Activated CD8-positive, alpha-beta memory T cell treated with anti-CD3 and anti-CD28 coated beads for 1 hour (primary cell): ENCODE data around the gene COQ8A.
"Not testable (repeated sequence)": the region's sequence is repeated elsewhere in the genome, so short reads cannot be mapped to it uniquely, and the experiment has no call there.

Experiments
- DNase-seq, 2 donors: peaks; one replicate each; pipeline ENCODE4 v3.0.0-alpha.2; 2020; ENCODE audit warnings: low read depth in 1 of 2; ENCODE audit errors: extremely low read depth in 1 of 2

Gene COQ8A

GRCh38 chr1:226983247-226983991 is 43.3 kb downstream of the COQ8A start:
- DNase-seq: no peak

- no peak for DNase-seq
Observed at GRCh38 chr1:226983992-226984364, 43.9 kb downstream of the COQ8A start.

- no peak for DNase-seq
Observed at GRCh38 chr1:226984521-226985238, 44.6 kb downstream of the COQ8A start.

- no peak for DNase-seq
Observed at GRCh38 chr1:226985239-226985838, 45.2 kb downstream of the COQ8A start.

- DNase-seq: no peak
Observed at GRCh38 chr1:226985839-226986463, 45.9 kb downstream of the COQ8A start.

GRCh38 chr1:226986496-226987178 is 46.5 kb downstream of the COQ8A start:
- DNase-seq: no peak

- no peak for DNase-seq
Observed at GRCh38 chr1:226987179-226987536, 47.1 kb downstream of the COQ8A start.

GRCh38 chr1:226987623-226988333 is 47.7 kb downstream of the COQ8A start:
- no peak for DNase-seq

- no peak for DNase-seq
Observed at GRCh38 chr1:226988334-226988666, 48.2 kb downstream of the COQ8A start.

- no peak for DNase-seq
Observed at GRCh38 chr1:226989085-226989920, 49.2 kb downstream of the COQ8A start.

- no peak for DNase-seq
Observed at GRCh38 chr1:226990133-226990716, 50.1 kb downstream of the COQ8A start.

GRCh38 chr1:226991920-226992319 is 51.8 kb downstream of the COQ8A start:
- DNase-seq: no peak

GRCh38 chr1:226993814-226994585 is 53.9 kb downstream of the COQ8A start:
- DNase-seq: no peak

- no peak for DNase-seq
Observed at GRCh38 chr1:226994586-226995364, 54.7 kb downstream of the COQ8A start.

- DNase-seq: no peak
Observed at GRCh38 chr1:226995365-226996332, 55.6 kb downstream of the COQ8A start.

- DNase-seq: not testable (repeated sequence)
Observed at GRCh38 chr1:226999579-226999978, 59.5 kb downstream of the COQ8A start.
